Panc1 (cell line): ENCODE data around the gene MYG1.

Source experiments
- CTCF ChIP-seq: fragments of 450-650 bp; IDR thresholded peaks from 2 replicates; pipeline ENCODE4 v1.5.1; 2017; ENCODE audit warnings: mild to moderate bottlenecking
- POLR2AphosphoS5 ChIP-seq: IDR thresholded peaks from 2 replicates; pipeline ENCODE4 v1.6.1; 2012; ENCODE audit warnings: mild to moderate bottlenecking, low read depth, low read length, moderate library complexity
- REST ChIP-seq, 2 experiments: IDR thresholded peaks; 2 replicates each; pipeline ENCODE4 v1.6.1; 2011 to 2012; ENCODE audit warnings: low read depth in 2 of 2, control low read depth in 1 of 2, low read length in 1 of 2, mild to moderate bottlenecking in 1 of 2, moderate library complexity in 1 of 2; ENCODE audit not compliant: insufficient read depth in 1 of 2
- SIN3A ChIP-seq: IDR thresholded peaks from 2 replicates; pipeline ENCODE4 v1.6.1; 2012; ENCODE audit warnings: low read depth, mild to moderate bottlenecking, low read length, moderate library complexity, borderline replicate concordance; ENCODE audit not compliant: insufficient read depth
- TCF7L2 ChIP-seq: IDR thresholded peaks from 2 replicates; pipeline ENCODE4 v1.6.1; 2011; ENCODE audit warnings: mild to moderate bottlenecking, low read depth, low read length, inconsistent platforms

DNA sequence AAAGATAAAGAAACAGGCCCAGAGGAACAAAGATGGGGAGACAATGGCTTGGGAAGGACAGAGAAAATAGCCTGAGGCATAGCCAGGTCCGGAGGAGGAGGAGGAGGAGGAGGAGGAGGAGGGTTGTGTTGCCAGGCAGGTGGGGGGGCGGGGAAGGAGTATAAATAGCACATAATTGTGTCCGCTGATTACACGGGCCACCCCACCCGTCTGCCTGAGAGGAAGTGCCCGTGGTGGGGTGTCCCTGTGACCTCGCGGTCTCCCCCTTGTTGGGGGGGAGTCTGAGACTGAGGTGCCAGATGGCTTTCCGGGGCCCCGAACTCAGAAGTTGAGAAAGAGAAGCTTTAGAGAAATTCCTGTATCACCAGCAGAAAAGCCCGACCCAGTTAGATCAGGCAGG, 38.5 kb downstream of the MYG1 start:
- TF ChIP-seq CTCF (no peak), POLR2AphosphoS5 (no peak), REST (IDR thresholded peaks at IDR 0.05; ENCODE audit: insufficient read depth in 1 of 2, low read depth in 2 of 2, low read length in 1 of 2) (no peak), SIN3A (no peak), TCF7L2 (no peak)
